Tibial nerve (tissue), 4 donors: Measurements from ENCODE around the gene ZNF552. TPM values are rescaled to one million over a fixed set of nuclear protein-coding genes. Genes with fewer than 3 reads are reported as not detected.
"Not testable (repeated sequence)": the region's sequence is repeated elsewhere in the genome, so short reads cannot be mapped to it uniquely, and the experiment has no call there.

Experiments used
- DNase-seq, 2 donors: peaks; one replicate each; pipeline ENCODE4 v3.0.0-alpha.2; 2019; ENCODE audit warnings: low spot score in 2 of 2
- H3K27ac ChIP-seq, 4 donors: fragments of 200-600 bp; sonication (generic) in 3 of 4; one replicate each; pipeline ENCODE4 v1.5.1; 2017 to 2019; ENCODE audit warnings: mild to moderate bottlenecking in 1 of 4
- H3K27me3 ChIP-seq, 2 donors: fragments of 200-600 bp; sonication (generic) in 1 of 2; one replicate each; pipeline versions ENCODE4 v1.5.1 to v1.6.0; 2017 to 2019
- H3K36me3 ChIP-seq, 3 donors: fragments of 200-600 bp; sonication (generic); one replicate each; pipeline ENCODE4 v1.5.1; 2018 to 2019
- H3K4me1 ChIP-seq, 4 donors: fragments of 200-600 bp; sonication (generic) in 3 of 4; one replicate each; pipeline ENCODE4 v1.5.1; 2017 to 2019
- H3K4me3 ChIP-seq, 4 donors: fragments of 200-600 bp; sonication (generic) in 3 of 4; one replicate each; pipeline ENCODE4 v1.5.1; 2017 to 2019; ENCODE audit warnings: mild to moderate bottlenecking in 1 of 4, moderate library complexity in 1 of 4
- H3K9me3 ChIP-seq, 4 donors: fragments of 200-600 bp; sonication (generic) in 3 of 4; one replicate each; pipeline ENCODE4 v1.5.1; 2017 to 2019
- CTCF ChIP-seq, 5 experiments: fragments of 200-600 bp in 3 of 5; fragments of 450-650 bp in 2 of 5; sonication (generic) in 3 of 5; IDR thresholded peaks; one replicate each; pipeline ENCODE4 v1.5.1; 2016 to 2019; ENCODE audit warnings: antibody characterized with exemption in 5 of 5, mild to moderate bottlenecking in 3 of 5, moderate library complexity in 2 of 5
- EP300 ChIP-seq, 2 donors: sonication (generic); formaldehyde crosslinking; IDR thresholded peaks; one replicate each; pipeline ENCODE4 v1.6.1; 2017; ENCODE audit warnings: antibody characterized with exemption in 2 of 2, mild to moderate bottlenecking in 1 of 2
- POLR2A ChIP-seq, 2 donors: fragments of 450-650 bp; IDR thresholded peaks; one replicate each; pipeline ENCODE4 v1.6.1; 2017; ENCODE audit warnings: antibody characterized with exemption in 2 of 2, mild to moderate bottlenecking in 2 of 2, moderate library complexity in 2 of 2
- WGBS, 2 donors: methylation state at CpG; one replicate each; pipeline ENCODE4 v1.1.5; 2018; 5-methylcytosine and 5-hydroxymethylcytosine counted together
- total RNA-seq, 4 donors: library from RNA; depleted of rRNA; stranded (reverse); fragments of >200 nt; gene quantifications; one replicate each; pipeline ENCODE4 v1.1.0, GENCODE V29; 2016

Gene ZNF552
- total RNA-seq, 4 donors from 2014 or later = 4.2 to 19.5 (median 10.5) TPM

- WGBS, 2 donors = 92 to 96% methylated on average over 2 of the region's 2 CpGs
- H3K27me3 ChIP-seq = no peaks in the 10 kb centered on the region
These were observed 7.2 kb downstream of the ZNF552 start for GRCh38 chr19:57807541-57807940.

DNA sequence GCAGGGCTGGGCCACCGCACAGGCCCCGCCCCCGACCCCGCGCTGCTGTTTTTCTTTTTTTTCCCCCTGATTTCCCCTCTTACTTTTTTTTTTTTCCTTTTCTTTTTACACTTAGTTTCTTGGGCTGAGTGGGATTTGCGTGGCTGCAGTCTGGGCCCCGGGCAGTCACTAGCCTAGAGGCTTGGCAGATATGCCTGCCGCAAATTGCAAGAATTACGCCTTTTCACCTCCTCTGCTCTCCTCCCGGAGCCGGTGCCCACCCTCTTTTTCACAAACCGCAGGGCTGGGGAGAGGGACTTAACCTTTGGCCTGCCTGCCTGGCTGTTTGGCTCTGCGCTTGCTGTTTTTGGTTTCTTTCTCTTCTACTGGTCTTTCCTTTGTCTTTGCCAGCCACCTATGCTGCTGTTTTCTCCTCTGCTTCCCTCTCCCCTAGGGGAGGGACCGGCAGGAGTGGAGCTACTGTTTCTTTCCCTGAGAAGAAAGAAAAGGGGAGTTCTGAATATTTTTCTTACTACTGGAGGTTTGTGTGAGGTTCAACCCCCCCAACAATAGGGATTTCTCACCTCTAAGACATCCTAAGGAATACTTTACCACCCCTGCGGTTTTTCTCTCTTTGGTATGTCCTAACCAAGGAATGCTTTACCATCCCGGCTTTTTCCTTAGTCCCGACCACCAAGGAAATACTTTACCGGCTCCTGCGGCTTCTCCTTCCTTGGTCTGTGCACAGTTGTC, 11.0 kb downstream of the ZNF552 start:
- H3K27me3 ChIP-seq = no peaks in the 10 kb centered on the region
- 3 to 4% methylated on average over 19 of the region's 19 CpGs for WGBS, 2 donors
- H3K27ac ChIP-seq = peak overlapping the region in 3 of 4 donors; percentile 35 to 72 (median 72)
- no peak for DNase-seq
- H3K4me1 ChIP-seq = peaks cover 0 to 15% (median 0%) of the 10 kb centered on the region in 4 donors
- H3K9me3 ChIP-seq = peaks cover 0 to 48% (median 0%) of the 10 kb centered on the region in 4 donors
- peaks cover 0 to 75% (median 4%) of the 10 kb centered on the region in 3 donors for H3K36me3 ChIP-seq
- peak overlapping the region; percentile 21 to 55 (median 41) for H3K4me3 ChIP-seq
- TF ChIP-seq CTCF (IDR thresholded peaks at IDR 0.05) (no peak), POLR2A (IDR thresholded peaks at IDR 0.05) (no peak), EP300 (IDR thresholded peaks at IDR 0.05) (no peak)

More at GRCh38 chr19:57807541-57807940, 7.2 kb downstream of the ZNF552 start:
- peaks cover 0 to 35% (median 0%) of the 10 kb centered on the region in 4 donors for H3K9me3 ChIP-seq
- no peak overlapping the region for H3K4me3 ChIP-seq
- no peak overlapping the region for H3K27ac ChIP-seq
- peaks cover 0 to 82% (median 4%) of the 10 kb centered on the region in 3 donors for H3K36me3 ChIP-seq
- no peak for DNase-seq
- TF ChIP-seq EP300 (IDR thresholded peaks at IDR 0.05) (no peak), CTCF (IDR thresholded peaks at IDR 0.05) (no peak), POLR2A (IDR thresholded peaks at IDR 0.05) (no peak)
- H3K4me1 ChIP-seq = peaks cover 0 to 21% (median 0%) of the 10 kb centered on the region in 4 donors

GRCh38 chr19:57803265-57803593, 11.5 kb downstream of the ZNF552 start:
- Histone ChIP-seq H3K4me1 (peaks cover 0 to 15% (median 0%) of the 10 kb centered on the region in 4 donors), H3K27ac (peak overlapping the region in 3 of 4 donors; percentile 35 to 72 (median 72)), H3K36me3 (peaks cover 0 to 74% (median 4%) of the 10 kb centered on the region in 3 donors), H3K4me3 (peak overlapping the region; percentile 21 to 55 (median 41)), H3K27me3 (no peaks in the 10 kb centered on the region), H3K9me3 (peaks cover 0 to 49% (median 0%) of the 10 kb centered on the region in 4 donors)
- no peak for DNase-seq
- TF ChIP-seq POLR2A (IDR thresholded peaks at IDR 0.05) (no peak), EP300 (IDR thresholded peaks at IDR 0.05) (no peak), CTCF (IDR thresholded peaks at IDR 0.05) (no peak)
- WGBS, 2 donors = 8 to 11% methylated on average over 6 of the region's 6 CpGs

DNA sequence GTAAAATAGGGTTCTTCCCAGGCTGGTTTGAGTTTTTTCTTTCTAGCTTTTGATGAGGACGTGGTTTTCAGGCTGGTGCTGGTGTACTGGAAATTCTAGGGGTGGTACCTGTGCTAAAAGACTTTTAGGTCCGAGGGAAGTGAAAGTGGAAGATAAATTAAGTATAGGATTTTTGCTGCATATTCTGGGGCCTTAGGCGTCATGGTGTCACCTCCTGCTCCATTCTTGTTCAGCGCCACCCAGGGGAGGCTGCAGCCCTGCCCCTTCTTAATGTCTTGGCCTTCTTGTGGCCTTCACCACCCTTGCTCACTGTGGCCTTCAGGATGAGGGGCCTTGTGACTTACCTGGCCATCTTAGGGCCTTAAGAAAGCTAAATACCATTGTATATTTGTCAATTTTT, 12.4 kb downstream of the ZNF552 start:
- TF ChIP-seq EP300 (IDR thresholded peaks at IDR 0.05) (no peak), CTCF (IDR thresholded peaks at IDR 0.05) (no peak), POLR2A (IDR thresholded peaks at IDR 0.05) (no peak)
- H3K27me3 ChIP-seq = no peaks in the 10 kb centered on the region
- no peak for DNase-seq
- 87 to 93% methylated on average over 4 of the region's 4 CpGs for WGBS, 2 donors
- H3K27ac ChIP-seq = no peak overlapping the region
- H3K4me3 ChIP-seq = no peak overlapping the region
- peaks cover 0 to 51% (median 0%) of the 10 kb centered on the region in 4 donors for H3K9me3 ChIP-seq
- peaks cover 0 to 71% (median 0%) of the 10 kb centered on the region in 3 donors for H3K36me3 ChIP-seq
- peaks cover 0 to 15% (median 0%) of the 10 kb centered on the region in 4 donors for H3K4me1 ChIP-seq

GRCh38 chr19:57800696-57801095, 14.0 kb downstream of the ZNF552 start:
- no peak for DNase-seq
- WGBS, 2 donors = 61 to 70% methylated on average over 5 of the region's 5 CpGs
- Histone ChIP-seq H3K36me3 (peaks cover 0 to 71% (median 0%) of the 10 kb centered on the region in 3 donors), H3K27ac (no peak overlapping the region), H3K4me3 (no peak overlapping the region), H3K27me3 (no peaks in the 10 kb centered on the region), H3K4me1 (peaks cover 0 to 15% (median 0%) of the 10 kb centered on the region in 4 donors), H3K9me3 (peaks cover 0 to 59% (median 0%) of the 10 kb centered on the region in 4 donors)
- TF ChIP-seq POLR2A (IDR thresholded peaks at IDR 0.05) (no peak), CTCF (IDR thresholded peaks at IDR 0.05) (no peak), EP300 (IDR thresholded peaks at IDR 0.05) (no peak)

GRCh38 chr19:57796580-57796979, 18.1 kb downstream of the ZNF552 start:
- H3K4me1 ChIP-seq, DNase-seq, H3K27me3 ChIP-seq, H3K4me3 ChIP-seq, H3K27ac ChIP-seq: not testable (repeated sequence)
- WGBS, 2 donors = 89 to 100% methylated on average over 1 of the region's 1 CpG
- H3K36me3 ChIP-seq = peaks cover 0 to 91% (median 0%) of the 10 kb centered on the region in 3 donors
- peaks cover 0 to 81% (median 3%) of the 10 kb centered on the region in 4 donors for H3K9me3 ChIP-seq
